ES-I3 (cell line): ENCODE results near the gene TAF11L3.
"Not testable (repeated sequence)": the region's sequence is repeated elsewhere in the genome, so short reads cannot be mapped to it uniquely, and the experiment has no call there.

Experiments used
- H3K36me3 ChIP-seq: 2 replicates; pipeline ENCODE4 v1.6.1; 2013; ENCODE audit warnings: mild to moderate bottlenecking, low read length, control low read depth, moderate library complexity; ENCODE audit not compliant: insufficient read depth
- H3K4me1 ChIP-seq: 2 replicates; pipeline ENCODE4 v1.6.1; 2013; ENCODE audit warnings: mild to moderate bottlenecking, control low read depth, low read length; ENCODE audit not compliant: insufficient read depth
- H3K9ac ChIP-seq: 2 replicates; pipeline ENCODE4 v1.6.1; 2013; ENCODE audit warnings: low read depth, mild to moderate bottlenecking, low read length, moderate library complexity
- H3K9me3 ChIP-seq: 2 replicates; pipeline ENCODE4 v1.6.1; 2013; ENCODE audit warnings: mild to moderate bottlenecking, low read length, moderate library complexity; ENCODE audit not compliant: control insufficient read depth, insufficient read depth

TAF11L3 gene

DNA sequence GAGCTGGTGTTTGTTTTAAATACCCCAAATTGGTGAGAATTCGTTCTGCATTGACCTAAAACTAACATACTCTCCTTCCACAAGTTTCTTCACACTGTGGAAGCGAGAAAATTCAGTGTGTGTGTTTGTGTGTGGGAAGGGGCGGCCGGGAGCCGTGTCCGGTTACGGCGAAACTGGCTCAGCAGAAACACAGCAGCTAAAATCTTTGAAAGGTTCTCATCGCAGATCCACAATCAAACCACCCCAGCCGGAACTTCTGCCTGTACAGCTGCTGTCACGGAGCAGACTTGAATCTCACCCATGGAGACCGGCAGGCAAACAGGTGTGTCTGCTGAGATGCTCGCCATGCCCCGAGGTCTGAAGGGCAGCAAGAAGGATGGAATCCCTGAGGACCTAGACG is at the start of gene TAF11L3:
Gene TAF11L3, plus strand, starts transcription at position 301 of the 400 bp plus-strand sequence.
- H3K9me3 ChIP-seq, H3K4me1 ChIP-seq, H3K36me3 ChIP-seq, H3K9ac ChIP-seq: not testable (repeated sequence)

DNA sequence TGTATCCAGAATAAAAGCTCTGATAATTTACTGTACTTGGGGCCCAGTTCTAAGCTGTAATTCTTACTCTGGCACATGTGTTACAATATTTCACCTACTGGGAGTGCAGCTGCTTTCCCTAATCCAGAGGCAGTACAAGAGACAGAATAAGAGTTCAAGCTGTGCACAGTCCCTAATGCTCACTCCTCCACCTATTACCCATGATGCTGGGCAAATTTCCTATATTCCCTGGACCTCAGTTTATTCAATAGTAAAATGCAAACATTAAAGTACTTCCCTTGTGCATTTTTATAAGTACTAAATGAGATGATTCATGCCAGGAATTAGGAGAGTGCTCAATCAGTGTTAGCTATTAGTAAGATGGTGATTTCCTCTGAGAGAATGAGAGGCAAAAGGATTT is 48.1 kb upstream of the TAF11L3 start:
- Histone ChIP-seq H3K9me3 (no peaks in the 10 kb centered on the region), H3K36me3 (no peaks in the 10 kb centered on the region), H3K9ac (no peak overlapping the region), H3K4me1 (no peaks in the 10 kb centered on the region)

DNA sequence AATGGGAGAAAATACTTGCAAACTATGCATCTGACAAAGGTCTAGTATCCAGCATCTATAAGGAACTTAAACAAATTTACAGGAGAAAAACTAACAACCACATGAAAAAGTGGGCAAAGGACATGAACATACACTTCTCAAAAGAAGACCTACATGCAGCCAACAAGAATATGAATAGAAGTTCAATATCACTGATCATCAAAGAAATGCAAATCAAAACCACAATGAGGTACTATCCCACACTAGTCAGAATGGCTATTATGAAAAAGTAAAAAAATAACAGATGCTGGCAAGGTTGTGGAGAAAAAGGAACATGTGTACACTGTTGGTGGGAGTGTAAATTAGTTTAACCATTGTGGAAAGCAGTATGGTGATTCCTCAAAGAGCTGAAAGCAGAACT is 43.1 kb upstream of the TAF11L3 start:
- H3K9ac ChIP-seq, H3K36me3 ChIP-seq, H3K9me3 ChIP-seq, H3K4me1 ChIP-seq: not testable (repeated sequence)

DNA sequence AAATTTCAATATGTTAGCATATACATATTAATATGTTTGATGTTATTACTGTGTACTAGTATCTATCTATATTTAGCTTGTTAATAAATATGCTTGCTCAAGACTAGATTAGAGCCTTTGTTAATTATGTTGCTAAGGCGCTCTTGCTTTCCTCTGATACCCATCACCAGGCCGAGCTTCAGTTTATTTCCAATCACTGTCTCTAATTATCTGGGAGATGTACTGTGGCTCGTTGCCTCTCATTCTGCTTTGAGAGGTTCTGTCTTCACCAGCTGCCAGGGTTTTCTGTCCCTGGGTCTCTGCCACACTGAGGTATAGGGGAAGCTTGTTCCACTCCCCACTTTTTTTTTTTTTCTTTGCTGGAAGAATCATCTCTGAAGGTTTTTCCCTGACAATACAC is 41.1 kb upstream of the TAF11L3 start:
- Histone ChIP-seq H3K9ac (no peak overlapping the region), H3K9me3 (no peaks in the 10 kb centered on the region), H3K4me1 (peaks cover 9% of the 10 kb centered on the region; the same call in 1 of the 2 replicates), H3K36me3 (no peaks in the 10 kb centered on the region)

DNA sequence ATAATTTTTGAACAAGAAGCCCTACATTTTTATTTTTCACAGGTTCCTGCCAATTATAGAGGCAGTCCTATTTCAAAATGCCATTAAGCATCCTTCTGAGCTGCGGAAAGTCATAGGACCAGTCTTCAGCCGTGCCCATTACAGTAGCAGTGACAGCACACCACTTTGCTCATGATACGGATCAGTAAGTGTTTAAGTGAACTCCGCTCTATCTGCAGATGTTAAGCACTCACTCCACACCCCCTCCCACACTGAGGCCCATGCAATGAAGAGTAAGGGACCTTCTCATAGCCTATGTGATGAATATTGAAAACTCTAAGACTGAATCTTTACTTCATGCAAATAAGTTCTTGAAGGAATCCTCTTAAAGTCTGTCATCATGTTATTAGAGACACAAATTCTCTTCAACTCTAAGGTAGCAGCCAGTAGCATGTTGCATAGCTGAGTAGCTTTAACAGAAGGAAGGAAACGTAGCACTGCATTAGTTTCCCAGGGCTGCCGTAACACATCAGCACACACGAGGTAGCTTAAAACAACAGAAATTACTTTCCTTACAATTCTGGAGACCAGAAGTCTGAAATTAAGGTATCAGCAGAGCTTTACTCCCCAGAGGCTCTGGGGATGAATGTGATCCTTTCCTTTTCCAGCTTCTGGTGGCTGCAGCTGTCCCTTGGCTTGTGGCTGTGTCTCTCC is 40.4 kb upstream of the TAF11L3 start:
- H3K9ac ChIP-seq: no peak overlapping the region

DNA sequence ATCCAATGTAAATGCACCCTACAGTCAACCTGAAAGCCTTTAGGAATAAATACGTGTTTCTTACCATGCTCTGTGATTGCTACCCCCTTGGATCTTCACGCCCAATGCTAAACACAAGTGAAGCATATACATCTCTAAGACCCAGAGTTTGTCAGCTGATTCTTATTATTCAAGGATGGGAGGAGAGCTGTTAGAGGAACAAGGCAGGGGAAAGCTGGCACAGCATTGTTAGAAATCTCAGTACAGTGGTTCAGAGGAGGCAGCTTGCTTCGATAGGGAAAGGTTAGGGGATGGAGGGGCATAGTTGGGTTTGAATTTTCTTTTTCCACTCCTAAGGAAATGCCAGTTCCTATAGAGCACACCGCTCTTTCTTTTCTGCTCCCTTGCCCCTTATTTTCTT is 36.8 kb upstream of the TAF11L3 start:
- no peak overlapping the region for H3K9ac ChIP-seq
- H3K4me1 ChIP-seq: peaks cover 9% of the 10 kb centered on the region; the same call in 1 of the 2 replicates
- H3K36me3 ChIP-seq: no peaks in the 10 kb centered on the region
- no peaks in the 10 kb centered on the region for H3K9me3 ChIP-seq

More for the DNA sequence above, 40.4 kb upstream of the TAF11L3 start:
- Histone ChIP-seq H3K9me3 (no peaks in the 10 kb centered on the region), H3K4me1 (peaks cover 9% of the 10 kb centered on the region; the same call in 1 of the 2 replicates), H3K36me3 (no peaks in the 10 kb centered on the region)

DNA sequence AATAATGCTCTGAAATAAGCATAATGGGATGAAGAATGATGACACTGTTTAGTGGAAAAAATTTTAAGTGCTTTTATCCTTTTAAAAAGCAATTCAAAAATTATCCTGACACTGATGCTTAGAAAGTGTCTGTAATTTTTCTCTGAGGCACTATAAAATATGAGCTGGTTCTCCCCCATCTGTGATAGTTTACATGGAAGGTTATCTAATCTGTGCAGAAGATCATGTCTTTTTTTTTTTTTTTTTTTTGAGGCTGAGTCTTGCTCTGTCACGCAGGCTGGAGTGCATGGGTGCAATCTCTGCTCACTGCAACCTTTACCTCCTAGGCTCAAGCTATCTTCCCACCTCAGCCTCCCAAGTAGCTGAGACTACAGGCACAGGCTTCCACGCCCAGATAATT is 35.4 kb upstream of the TAF11L3 start:
- Histone ChIP-seq H3K36me3 (no peaks in the 10 kb centered on the region), H3K9me3 (no peaks in the 10 kb centered on the region), H3K4me1 (peaks cover 9% of the 10 kb centered on the region; the same call in 1 of the 2 replicates), H3K9ac (no peak overlapping the region)

DNA sequence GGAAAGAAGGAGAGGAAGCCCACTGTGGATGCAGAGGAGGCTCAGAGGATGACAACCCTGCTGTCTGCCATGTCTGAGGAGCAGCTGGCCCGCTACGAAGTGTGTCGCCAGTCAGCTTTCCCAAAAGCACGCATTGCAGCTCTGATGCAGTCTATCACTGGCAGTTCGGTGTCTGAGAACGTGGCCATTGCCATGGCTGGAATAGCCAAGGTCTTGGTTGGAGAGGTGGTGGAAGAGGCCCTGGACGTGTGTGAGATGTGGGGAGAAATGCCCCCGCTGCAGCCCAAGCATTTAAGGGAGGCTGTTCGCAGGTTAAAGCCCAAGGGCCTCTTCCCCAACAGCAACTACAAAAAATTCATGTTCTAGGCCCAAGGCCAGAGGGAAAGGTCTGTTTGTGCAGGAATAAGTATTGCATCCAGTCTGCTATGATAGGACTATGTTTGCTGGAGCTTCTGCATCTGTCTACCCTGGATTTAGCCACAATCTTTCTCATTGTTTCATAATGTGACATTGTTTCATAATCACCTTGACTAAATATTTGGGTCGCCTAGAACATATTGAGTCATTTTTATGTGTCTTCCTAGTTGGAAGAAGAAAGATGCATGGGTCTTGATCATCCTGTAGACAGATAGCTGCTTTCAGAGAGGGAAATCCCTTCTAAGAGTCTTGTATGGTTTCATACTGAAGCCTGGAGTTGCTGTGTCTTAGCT is 31.5 kb upstream of the TAF11L3 start:
- not testable (repeated sequence) for H3K9me3 ChIP-seq, H3K36me3 ChIP-seq, H3K4me1 ChIP-seq, H3K9ac ChIP-seq

DNA sequence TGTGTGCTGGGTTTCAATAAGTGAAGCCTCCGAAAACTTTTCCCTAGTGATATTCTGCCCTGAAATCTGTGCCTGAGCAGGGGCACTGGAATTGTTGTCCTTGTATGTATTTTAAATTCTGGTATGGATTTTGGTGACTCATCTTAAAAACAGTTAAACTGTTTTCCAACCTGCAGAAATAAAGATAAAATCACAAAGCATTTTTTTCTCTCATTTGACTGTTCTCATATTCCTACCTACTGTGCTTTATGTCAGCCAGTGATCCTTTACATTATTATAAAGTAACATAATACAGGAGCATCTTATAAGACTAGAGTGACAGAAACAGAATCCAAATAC is 31.0 kb upstream of the TAF11L3 start:
- Histone ChIP-seq H3K9me3 (no peaks in the 10 kb centered on the region), H3K36me3 (no peaks in the 10 kb centered on the region), H3K4me1 (no peaks in the 10 kb centered on the region), H3K9ac (no peak overlapping the region)

DNA sequence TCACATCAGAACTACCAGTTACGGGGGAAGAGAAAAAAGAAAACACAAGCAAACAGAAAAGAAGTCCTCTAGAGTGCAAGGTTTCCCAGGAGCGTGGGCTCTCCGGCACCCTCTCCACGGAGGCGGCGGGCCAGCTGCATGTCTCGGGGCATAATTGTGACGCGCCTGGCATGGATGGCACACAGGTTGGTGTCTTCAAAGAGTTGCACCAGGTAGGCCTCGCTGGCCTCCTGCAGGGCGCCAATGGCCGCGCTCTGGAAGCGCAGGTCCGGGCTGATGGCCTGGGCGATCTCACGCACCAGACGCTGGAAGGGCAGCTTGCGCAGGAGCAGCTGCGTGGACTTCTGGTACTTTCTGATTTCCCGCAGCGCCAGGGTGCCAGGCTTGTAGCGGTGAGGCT is 26.9 kb upstream of the TAF11L3 start:
- H3K4me1 ChIP-seq: not testable (repeated sequence)

DNA sequence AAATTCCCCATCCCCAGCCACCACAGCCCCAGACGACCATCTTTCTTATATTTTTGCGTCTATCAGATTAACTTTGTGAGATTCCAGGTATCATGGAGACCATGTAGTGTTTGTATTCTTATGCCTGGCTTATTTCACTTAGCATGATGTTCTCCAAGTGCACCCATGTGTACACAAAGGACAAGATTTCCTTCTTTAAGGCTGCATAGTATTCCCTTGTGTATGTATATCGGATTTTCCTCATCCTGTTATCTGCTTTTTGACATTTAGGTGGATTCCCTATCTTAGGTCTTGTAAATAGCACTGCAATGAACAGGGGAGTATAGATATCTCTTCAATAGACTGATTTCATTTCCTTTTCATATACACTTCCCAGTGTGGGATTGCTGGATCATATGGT is 25.4 kb upstream of the TAF11L3 start:
- Histone ChIP-seq H3K9ac (no peak overlapping the region), H3K4me1 (no peaks in the 10 kb centered on the region)

More for the DNA sequence above, 26.9 kb upstream of the TAF11L3 start:
- not testable (repeated sequence) for H3K36me3 ChIP-seq, H3K9me3 ChIP-seq, H3K9ac ChIP-seq

DNA sequence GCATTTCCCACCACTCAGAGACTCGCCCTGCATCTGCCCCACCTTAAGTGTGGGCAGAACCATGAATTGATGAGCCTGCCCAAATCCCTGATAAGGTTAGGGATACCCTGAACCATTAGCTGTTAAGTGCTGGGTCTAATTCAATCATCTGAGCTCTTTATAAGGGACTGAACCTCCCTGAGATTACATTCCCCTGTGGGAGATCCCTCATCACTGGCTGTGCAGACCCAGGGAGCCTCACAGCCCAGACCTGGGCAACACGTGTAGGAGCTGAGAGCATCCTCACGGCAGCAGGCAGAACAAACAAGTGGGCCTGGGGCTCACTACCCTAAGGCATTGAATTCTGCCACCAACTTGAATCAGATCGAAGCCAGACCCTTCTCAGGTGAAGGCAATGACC is 20.7 kb upstream of the TAF11L3 start:
- no peaks in the 10 kb centered on the region for H3K36me3 ChIP-seq
- no peak overlapping the region for H3K9ac ChIP-seq
- no peaks in the 10 kb centered on the region for H3K4me1 ChIP-seq
- peaks cover 2% of the 10 kb centered on the region; the same call in 1 of the 2 replicates for H3K9me3 ChIP-seq

More for the DNA sequence above, 25.4 kb upstream of the TAF11L3 start:
- H3K36me3 ChIP-seq: no peaks in the 10 kb centered on the region
- peaks cover 2% of the 10 kb centered on the region; the same call in 1 of the 2 replicates for H3K9me3 ChIP-seq

DNA sequence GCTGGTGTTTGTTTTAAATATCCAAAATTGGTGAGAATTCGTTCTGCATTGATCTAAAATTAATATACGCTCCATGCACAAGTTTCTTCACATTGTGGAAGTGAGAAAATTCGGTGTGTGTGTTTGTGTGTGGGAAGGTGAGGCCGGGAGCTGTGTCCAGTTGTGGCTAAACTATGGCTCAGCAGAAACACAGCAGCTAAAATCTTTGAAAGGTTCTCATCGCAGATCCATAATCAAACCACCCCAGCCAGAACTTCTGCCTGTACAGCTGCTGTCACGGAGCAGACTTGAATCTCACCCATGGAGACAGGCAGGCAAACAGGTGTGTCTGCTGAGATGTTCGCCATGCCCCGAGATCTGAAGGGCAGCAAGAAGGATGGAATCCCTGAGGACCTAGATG is 20.2 kb upstream of the TAF11L3 start, which contains the start of gene TAF11L2:
Gene TAF11L2, plus strand, starts transcription at position 301 of the 400 bp plus-strand sequence.
- H3K9ac ChIP-seq, H3K9me3 ChIP-seq, H3K4me1 ChIP-seq: not testable (repeated sequence)

DNA sequence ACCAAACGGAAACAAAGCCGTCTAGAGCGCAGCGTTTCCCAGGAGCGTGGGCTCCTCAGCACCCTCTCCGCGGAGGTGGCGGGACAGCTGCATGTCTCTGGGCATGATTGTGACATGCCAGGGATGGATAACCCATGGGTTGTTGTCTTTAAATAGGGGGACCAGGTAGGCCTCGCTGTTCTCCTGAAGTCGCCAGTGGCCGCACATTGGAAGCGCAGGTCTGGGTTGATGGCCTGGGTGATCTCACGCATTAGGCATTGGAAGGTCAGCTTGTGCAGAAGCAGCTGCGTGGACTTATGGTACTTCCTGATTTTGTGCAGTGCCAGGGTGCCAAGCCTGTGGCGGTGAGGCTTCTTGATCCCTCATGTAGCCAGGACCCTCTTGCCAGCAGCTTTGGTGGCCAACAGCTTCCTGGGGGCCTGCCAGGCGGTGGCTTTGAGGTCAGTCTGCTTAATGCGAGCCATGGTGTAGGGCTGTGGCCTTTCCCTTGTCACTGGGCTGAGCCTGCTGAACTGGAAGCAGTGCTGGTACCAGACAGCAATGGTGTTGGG is 6.3 kb upstream of the TAF11L3 start:
- Histone ChIP-seq H3K9ac (no peak overlapping the region), H3K9me3 (no peaks in the 10 kb centered on the region), H3K36me3 (no peaks in the 10 kb centered on the region), H3K4me1 (no peaks in the 10 kb centered on the region)

More for the DNA sequence above, 20.2 kb upstream of the TAF11L3 start, which contains the start of gene TAF11L2:
- H3K36me3 ChIP-seq: not testable (repeated sequence)

DNA sequence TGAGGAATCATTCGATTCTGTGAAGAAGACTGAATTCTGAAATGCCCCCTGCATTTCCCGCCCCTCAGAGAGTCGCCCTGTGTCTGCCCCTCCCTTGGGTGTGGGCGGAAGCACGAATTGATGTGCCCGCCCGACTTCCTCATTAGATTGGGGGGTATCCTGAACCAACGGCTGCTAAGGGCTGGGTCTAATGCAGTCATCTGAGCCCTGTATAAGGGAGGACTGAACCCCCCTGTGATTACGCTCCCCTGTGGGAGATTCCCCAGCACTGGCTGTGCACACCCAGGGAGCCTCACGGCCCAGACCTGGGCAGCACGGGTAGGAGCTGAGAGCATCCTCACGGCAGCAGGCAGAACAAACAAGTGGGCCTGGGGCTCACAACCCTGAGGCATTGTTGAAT is 641 bp upstream of the TAF11L3 start:
- H3K9me3 ChIP-seq, H3K36me3 ChIP-seq: not testable (repeated sequence)

More for the DNA sequence above, 641 bp upstream of the TAF11L3 start:
- H3K9ac ChIP-seq, H3K4me1 ChIP-seq: not testable (repeated sequence)
